ENCODE data around the gene C6orf136.
"Not testable (repeated sequence)": the region's sequence is repeated elsewhere in the genome, so short reads cannot be mapped to it uniquely, and the experiment has no call there.

C6orf136 gene

DNA sequence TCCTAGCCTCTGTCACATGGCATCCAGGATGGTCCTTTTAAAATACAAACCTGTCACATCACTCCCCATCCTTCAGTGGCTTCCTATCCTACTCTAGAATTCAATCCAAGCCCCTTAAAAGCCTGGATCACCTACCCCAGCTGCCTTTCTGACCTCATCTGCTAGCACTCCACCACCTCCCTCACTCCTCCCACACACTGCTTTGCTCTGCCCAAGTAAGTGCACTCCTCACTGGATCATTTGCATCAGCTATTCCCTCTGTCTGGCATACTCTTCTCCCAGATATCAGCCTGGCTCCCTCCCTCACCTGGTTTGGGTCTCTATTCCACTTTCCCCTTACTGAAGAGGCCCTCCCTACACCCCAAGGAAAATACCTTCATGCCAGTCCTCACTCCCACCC, 10.5 kb downstream of the C6orf136 start:
- DNase-seq (ENCODE audit: low read depth in 2 of 3, low spot score in 2 of 3) = no peak

- not testable (repeated sequence) for DNase-seq (ENCODE audit: low read depth in 2 of 3, low spot score in 2 of 3)
These were observed 11.0 kb downstream of the C6orf136 start for GRCh38 chr6:30657922-30658321.

DNA sequence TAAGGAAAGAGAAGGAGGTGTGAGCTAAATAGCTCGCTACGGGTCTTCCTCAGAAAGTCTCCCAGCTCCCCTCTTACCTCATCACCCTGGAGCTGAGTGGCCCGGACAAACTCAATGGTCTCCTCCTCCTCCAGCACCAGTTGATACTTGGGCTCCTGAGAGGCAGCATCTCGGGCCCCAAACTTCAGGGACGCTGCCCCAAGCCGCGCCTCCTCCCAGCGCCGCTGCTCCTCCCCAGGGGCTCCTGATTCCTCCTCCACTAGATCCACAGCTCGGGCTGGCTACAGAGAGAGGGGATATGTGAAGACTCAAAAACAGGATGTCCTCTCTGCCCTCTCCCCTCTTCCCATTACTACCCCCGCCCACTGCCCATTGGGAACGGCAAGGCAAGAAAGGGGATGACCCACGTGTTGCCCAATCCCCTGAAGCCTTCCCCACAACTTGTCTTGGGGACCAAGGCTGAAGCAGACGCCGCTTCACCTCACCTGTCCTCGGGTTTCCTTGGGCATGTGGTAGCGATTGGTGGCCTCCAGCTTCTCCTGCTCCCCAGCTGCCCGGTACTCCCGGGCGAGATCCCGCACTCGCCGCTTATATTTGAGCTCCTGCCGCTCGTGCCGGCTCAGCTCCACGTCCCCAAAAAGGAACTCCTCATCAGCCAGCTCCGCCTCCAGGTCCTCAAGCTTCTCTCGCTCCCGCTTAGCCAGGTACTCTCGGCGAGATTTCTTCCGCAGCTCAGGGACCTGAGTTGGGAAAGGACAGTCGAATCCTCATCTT, 18.2 kb downstream of the C6orf136 start:
- DNase-seq (ENCODE audit: low read depth in 2 of 3, low spot score in 2 of 3) = no peak

- not testable (repeated sequence) for DNase-seq (ENCODE audit: low read depth in 2 of 3, low spot score in 2 of 3)
These were observed 19.4 kb downstream of the C6orf136 start for GRCh38 chr6:30666300-30666699.

- DNase-seq (ENCODE audit: low read depth in 2 of 3, low spot score in 2 of 3) = no peak
These were observed 24.0 kb downstream of the C6orf136 start for GRCh38 chr6:30670760-30671527.

DNA sequence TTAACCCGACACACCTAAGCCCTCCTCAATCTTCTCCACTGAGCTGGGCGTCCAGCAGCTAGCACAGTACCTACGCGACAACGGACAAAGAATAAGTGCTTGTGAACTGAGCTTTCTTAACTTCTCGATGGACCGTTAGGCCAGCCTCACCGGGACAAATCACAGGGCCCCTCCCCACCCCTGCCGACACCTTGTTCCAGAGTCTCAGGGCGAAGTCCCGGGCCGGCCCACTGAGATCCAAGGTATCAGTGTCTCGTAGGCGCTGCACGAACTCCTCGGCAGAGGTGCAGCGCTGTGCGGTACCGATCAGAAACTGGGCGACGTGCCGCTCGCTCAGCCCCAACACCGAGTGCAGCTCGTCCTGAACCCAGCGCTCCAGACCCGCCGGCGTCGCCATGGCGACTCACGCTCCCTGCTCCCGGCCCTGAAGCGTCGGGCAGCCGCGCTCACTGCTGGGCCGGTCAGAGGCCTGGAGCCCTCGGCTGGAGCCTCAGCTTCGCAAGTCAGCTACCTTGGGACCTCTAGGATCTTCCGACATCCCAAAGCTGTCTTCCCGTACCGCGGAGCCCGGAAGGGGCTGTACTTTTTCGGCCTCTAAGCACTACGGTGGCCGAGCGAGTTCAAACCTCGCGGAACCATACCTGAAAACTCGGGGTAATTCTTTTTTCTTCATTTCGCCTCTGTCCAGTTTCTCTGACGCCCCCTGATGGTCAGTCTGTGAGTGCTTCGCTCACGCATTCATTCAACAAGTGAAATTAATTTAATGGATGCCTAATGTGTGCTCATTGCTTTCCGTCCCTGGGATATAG, 25.7 kb downstream of the C6orf136 start, which contains the start of gene DHX16:
DHX16 (minus strand) TSS at position 562 of the 809 bp plus-strand sequence; CDS start at position 397, 165 bp downstream.
- DNase-seq (ENCODE audit: low read depth in 2 of 3, low spot score in 2 of 3) = peak; percentile 76 to 77 (median 76)

DNA sequence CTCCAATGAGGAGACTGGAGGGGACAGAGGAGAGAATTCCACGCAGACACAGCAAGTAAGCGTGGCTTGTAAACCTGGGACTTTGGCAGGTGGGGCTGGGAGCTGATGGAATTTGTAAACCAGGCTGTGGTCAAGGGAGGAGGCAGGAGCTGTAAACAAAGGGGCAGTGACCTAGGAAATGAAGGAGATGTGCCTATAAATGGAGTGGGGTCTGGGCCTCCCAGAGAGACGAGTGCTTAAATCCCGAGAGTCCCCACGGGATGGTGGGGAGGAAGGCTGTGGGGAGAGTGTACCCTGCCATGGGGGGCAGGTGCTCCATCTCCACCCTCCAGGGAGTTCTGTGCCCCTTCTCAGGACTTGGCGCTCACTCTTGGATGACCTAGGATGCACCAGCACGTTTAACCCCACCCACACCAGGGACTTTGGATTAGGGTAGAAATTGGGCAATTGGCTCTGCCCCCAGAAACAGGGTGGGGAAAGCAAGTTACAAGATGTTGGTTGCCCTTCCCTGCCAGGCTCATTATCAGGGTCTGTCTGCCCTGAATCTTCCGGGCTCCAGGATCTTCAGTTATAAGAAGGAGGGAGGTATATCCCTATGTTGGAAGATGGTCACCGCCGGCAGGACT, 29.8 kb downstream of the C6orf136 start:
- no peak for DNase-seq (ENCODE audit: low read depth in 2 of 3, low spot score in 2 of 3)

- DNase-seq (ENCODE audit: low read depth in 2 of 3, low spot score in 2 of 3) = peak; percentile 82 to 92 (median 85)
These were observed 32.2 kb downstream of the C6orf136 start for GRCh38 chr6:30678964-30679726.

GRCh38 chr6:30679765-30680535, 33.0 kb downstream of the C6orf136 start:
- no peak for DNase-seq (ENCODE audit: low read depth in 2 of 3, low spot score in 2 of 3)

GRCh38 chr6:30681766-30682142, 34.8 kb downstream of the C6orf136 start:
- no peak for DNase-seq (ENCODE audit: low read depth in 2 of 3, low spot score in 2 of 3)

GRCh38 chr6:30682143-30683117, 35.5 kb downstream of the C6orf136 start:
- peak; percentile 69 to 78 (median 71) for DNase-seq (ENCODE audit: low read depth in 2 of 3, low spot score in 2 of 3)

DNA sequence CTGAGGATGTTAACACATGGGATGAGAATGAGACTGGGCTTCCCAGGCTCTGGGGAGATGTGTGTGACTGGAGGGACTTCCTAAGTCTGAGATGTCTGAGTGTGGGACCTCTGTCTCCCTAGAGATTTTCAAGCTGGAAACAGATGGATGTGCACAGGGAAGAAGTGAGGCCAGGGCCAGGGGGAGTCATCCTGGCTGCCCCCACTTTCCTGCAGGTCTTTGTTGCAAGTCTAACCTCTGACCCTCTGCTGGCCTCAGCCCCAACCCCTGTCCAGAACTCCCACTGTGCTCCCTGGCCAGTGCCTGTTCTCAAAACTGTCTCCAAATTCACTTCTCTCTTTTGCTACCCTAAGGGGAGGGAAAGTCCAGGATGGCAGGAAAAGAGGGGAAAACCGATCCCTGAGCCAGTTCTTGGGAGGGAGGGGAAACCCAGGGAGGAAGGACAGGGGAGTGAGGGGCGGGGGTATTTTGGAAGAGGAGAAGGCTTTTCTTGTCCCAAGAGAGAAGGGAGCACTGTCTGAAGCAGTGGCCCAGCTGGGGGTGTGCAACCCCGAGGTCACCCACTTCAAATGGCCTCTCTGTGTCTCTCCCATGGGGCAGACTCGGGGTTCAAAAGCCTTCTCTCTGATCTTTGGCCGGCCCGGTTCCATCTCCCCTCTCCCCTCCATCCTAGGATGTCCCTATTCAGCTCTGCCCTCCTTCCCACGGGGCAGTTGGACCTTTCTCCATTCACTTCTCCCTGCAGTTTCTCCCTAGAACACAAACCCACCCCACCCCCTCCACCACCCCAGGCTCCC, 36.4 kb downstream of the C6orf136 start:
- no peak for DNase-seq (ENCODE audit: low read depth in 2 of 3, low spot score in 2 of 3)

GRCh38 chr6:30683980-30684338, 37.0 kb downstream of the C6orf136 start:
- DNase-seq (ENCODE audit: low read depth in 2 of 3, low spot score in 2 of 3) = no peak

DNA sequence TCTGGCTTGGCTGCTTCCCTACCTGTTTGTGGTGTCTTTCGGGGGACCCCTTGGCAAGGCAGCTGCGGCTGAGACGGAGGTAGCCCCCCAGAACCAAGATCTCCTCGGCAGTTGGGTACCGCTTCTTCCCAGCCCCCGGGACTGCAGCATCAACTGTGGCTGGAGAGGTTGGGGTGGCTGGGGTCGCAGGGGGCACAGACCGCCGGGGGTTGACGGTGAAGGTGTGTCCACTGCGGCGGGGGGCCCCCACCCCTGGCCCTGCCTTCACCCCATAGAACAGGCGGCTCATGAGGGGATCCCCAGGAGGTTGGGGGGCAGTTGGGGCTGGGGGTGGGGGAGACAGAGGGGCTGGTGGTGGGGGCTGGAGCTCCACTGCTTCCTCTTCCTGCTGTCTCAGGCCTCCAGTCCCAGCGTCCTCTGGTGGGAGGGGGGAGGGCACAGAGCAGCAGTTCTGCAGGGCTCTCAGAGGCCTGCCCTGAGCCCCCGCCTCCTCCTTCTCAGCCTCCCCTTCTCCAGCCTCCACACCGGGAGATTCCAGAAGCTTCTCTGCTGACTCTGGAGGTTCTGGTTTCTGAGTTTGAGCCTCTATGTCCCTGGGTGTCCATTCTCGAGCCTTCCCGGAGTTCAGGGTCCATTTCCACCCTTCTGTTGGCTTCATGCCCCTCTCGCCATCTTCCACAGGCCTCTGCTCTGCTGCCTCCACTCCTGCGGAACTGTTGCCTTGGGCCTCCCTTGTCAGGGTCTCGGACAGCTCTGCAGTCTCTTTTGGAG, 37.6 kb downstream of the C6orf136 start:
- DNase-seq (ENCODE audit: low read depth in 2 of 3, low spot score in 2 of 3) = no peak

DNA sequence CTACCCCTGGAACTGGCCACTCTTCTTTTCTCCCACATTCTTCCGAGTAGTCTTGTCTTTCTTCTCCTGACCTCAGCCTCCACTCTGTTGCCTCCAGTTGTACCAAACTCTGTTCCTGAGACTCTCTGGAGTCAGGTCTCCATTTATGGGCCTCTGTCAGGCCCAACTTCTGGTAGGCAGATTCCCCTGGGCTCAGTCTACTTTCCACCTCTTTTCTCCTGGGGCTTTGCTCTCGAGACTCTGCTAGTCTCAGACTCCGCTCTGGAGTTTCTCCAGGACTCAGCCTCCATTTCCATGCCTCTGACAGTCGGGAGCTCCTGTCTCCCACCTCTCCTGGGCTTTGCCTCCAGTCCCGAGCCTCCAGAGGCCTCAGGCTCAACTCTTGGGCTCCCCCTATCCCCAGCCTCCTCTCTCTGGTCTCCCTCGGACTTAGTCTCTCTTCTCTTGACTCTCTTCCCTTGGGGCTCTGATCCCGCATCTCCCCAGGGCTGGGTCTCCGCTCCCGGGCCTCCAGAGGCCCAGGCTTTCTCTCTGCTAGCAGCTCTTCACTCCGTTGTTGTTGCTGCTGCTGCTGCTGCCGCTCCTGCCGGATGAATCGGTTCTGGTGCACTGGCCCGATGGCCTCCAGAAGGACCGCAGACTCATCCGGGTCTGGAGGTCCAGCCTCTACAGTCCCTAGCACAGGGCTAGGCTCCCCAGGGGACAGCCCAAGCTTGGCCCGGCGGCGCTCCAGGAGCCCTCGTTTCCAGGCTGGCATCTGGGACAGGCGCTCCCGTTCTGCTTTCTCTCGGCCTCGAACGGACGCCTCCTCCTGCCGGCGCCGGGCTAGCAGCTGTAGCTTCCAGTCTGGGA, 38.5 kb downstream of the C6orf136 start:
- no peak for DNase-seq (ENCODE audit: low read depth in 2 of 3, low spot score in 2 of 3)

All from activated CD8-positive, alpha-beta memory T cell treated with anti-CD3 and anti-CD28 coated beads for 48 hours (primary cell).